Endothelial cell of umbilical vein (primary cell): Measurements from ENCODE around the gene NEMP1.

Experiments used
- CTCF ChIP-seq, 2 donors: IDR thresholded peaks; 1 replicate in 1 of 2; 2 replicates in 1 of 2; pipeline ENCODE4 v1.5.1; 2011; ENCODE audit warnings: low read length in 2 of 2, mild to moderate bottlenecking in 2 of 2, moderate library complexity in 2 of 2, control low read depth in 1 of 2, inconsistent platforms in 1 of 2, low read depth in 1 of 2; ENCODE audit not compliant: insufficient read depth in 1 of 2; ENCODE audit errors: extremely low read depth in 1 of 2
- EZH2 ChIP-seq: IDR thresholded peaks from 2 replicates; pipeline ENCODE4 v1.6.1; 2012; ENCODE audit warnings: borderline replicate concordance, low read depth, mild to moderate bottlenecking, moderate library complexity, low read length, inconsistent platforms; ENCODE audit not compliant: severe bottlenecking
- GATA2 ChIP-seq: IDR thresholded peaks from 2 replicates; pipeline ENCODE4 v1.7.0; 2011; ENCODE audit warnings: low read depth, mild to moderate bottlenecking, moderate library complexity, mixed read lengths, low read length; ENCODE audit not compliant: insufficient read length, insufficient read depth
- JUN ChIP-seq: IDR thresholded peaks from 2 replicates; pipeline ENCODE4 v1.6.1; 2011; ENCODE audit warnings: borderline replicate concordance, low read depth; ENCODE audit not compliant: insufficient read length, insufficient read depth
- MAX ChIP-seq: IDR thresholded peaks from 2 replicates; pipeline ENCODE4 v1.6.1; 2011; ENCODE audit not compliant: insufficient read depth, insufficient read length
- MYC ChIP-seq: IDR thresholded peaks from one replicate; pipeline ENCODE4 v1.6.1; 2011; ENCODE audit warnings: mild to moderate bottlenecking, low read depth, low read length
- POLR2A ChIP-seq: IDR thresholded peaks from 2 replicates; pipeline ENCODE4 v1.6.1; 2012; ENCODE audit warnings: low read depth, mild to moderate bottlenecking, control low read depth, low read length
- POLR2AphosphoS5 ChIP-seq: IDR thresholded peaks from 2 replicates; pipeline ENCODE4 v1.6.1; 2012; ENCODE audit warnings: low read depth, mild to moderate bottlenecking, control low read depth, low read length, moderate library complexity; ENCODE audit not compliant: insufficient read depth

- TF ChIP-seq CTCF (IDR thresholded peaks at IDR 0.05; ENCODE audit: extremely low read depth in 1 of 2, insufficient read depth in 1 of 2, low read depth in 1 of 2, low read length in 2 of 2) (no peak), JUN (no peak), GATA2 (no peak), POLR2A (no peak), MYC (no peak), POLR2AphosphoS5 (no peak), EZH2 (no peak), MAX (no peak)
These were observed 31.8 kb upstream of the NEMP1 start for GRCh38 chr12:57110104-57111030.
